ENCODE measurements around the gene TRPM6. TPM values are rescaled to one million over a fixed set of nuclear protein-coding genes. Genes with fewer than 3 reads are reported as not detected.
A peak's percentile ranks its signal among the peaks of the same experiment; 100 is the strongest.

Gene TRPM6
- total RNA-seq, 4 donors from 2014 or later, result 0.15 to 1.2 (median 0.66) TPM

DNA sequence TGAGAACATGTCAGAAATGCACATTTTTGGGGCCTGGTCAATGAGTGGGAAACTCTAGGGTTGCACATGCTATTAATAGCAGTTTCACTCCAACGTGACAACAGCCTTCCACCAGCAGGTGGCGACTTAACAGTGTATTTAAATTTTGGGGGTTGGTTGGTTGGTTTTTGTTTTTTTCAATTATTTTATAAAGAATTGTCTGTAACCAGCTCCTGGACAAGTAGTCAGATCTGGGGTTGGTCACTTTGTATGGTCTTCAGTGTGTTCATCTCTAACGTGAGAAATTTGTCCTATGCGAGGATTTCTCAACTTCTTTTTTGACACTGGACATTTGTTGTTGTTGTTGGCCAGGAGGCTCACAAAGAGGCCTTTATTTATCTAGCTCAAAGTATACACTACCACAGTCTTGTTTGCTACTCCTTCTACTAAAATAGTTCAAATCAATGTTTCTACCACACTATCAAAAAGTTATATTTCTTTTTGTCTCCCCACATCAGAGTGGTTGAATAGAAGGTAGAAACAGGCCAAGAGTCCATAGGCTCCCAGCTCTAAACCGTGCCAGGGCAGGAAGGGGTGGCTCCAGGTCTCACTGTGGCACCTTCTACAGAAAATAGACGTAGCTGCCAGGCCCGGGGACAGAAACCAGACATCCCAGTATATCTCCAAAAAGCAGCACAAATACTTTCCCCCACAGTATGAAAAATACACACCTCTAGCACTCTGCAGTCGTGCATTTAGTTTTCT lies 110.4 kb downstream of the TRPM6 start:
- 36 to 41% methylated on average over 8 of the region's 8 CpGs for WGBS, 2 donors
- peak in 1 of 2 donors; percentile 54 for DNase-seq (ENCODE audit: low spot score in 2 of 2)

DNA sequence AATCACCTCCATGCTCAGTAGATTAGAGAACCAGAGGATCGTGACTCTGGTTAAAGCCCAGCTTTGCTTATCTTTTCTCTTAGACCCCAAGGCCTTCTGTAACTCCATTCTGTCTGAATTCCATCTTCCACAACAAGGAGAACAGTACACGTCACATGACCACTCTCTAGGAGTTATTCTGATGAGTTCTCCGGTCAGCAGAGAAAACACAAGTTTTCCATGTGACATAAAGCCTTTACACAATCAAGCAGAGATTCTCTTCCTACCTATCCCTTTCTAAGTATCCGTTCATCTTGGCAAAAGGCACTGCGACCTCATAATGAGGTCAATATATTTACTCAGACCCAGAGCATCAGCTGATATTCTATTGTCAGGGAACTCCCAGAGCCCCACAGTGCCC lies 112.3 kb downstream of the TRPM6 start:
- no peak for DNase-seq (ENCODE audit: low spot score in 2 of 2)
- intact Hi-C loops (cut with DNase I; ENCODE audit: low total_unique reads), result loop anchor here (5.0 kb wide), 1 partner anchor 302 kb away; no protein-coding TSS in a partner anchor
- 83 to 85% methylated on average over 5 of the region's 5 CpGs for WGBS, 2 donors
- no peak overlapping the region for H3K4me3 ChIP-seq (ENCODE audit: low read depth, poor library complexity, severe bottlenecking)
- TF ChIP-seq CTCF (IDR thresholded peaks at IDR 0.05) (no peak), POLR2A (IDR thresholded peaks at IDR 0.05) (no peak)

More for the DNA sequence above, 110.4 kb downstream of the TRPM6 start:
- intact Hi-C loops (cut with DNase I; ENCODE audit: low total_unique reads), result loop anchor here (1.0 to 5.0 kb wide), 2 partner anchors 224 to 300 kb away; no protein-coding TSS in a partner anchor
- H3K4me3 ChIP-seq (ENCODE audit: low read depth, poor library complexity, severe bottlenecking), result no peak overlapping the region
- TF ChIP-seq CTCF (IDR thresholded peaks at IDR 0.05) (peak in 1 of 3 donors; percentile 22), POLR2A (IDR thresholded peaks at IDR 0.05) (no peak)

GRCh38 chr9:74773886-74774479 lies 113.7 kb downstream of the TRPM6 start:
- peak; percentile 80 to 95 for DNase-seq (ENCODE audit: low spot score in 2 of 2)
- TF ChIP-seq POLR2A (IDR thresholded peaks at IDR 0.05) (no peak), CTCF (IDR thresholded peaks at IDR 0.05) (peak in 1 of 3 donors; percentile 27)
- intact Hi-C loops (cut with DNase I; ENCODE audit: low total_unique reads), result no loop called here
- no peak overlapping the region for H3K4me3 ChIP-seq (ENCODE audit: low read depth, poor library complexity, severe bottlenecking)
- WGBS, 2 donors, result 21 to 22% methylated on average over 8 of the region's 8 CpGs

GRCh38 chr9:74772121-74772520 lies 115.6 kb downstream of the TRPM6 start:
- TF ChIP-seq CTCF (IDR thresholded peaks at IDR 0.05), result no peak
- no peak for TF ChIP-seq POLR2A (IDR thresholded peaks at IDR 0.05)
- WGBS, 2 donors, result 85 to 93% methylated on average over 4 of the region's 4 CpGs
- no peak overlapping the region for H3K4me3 ChIP-seq (ENCODE audit: low read depth, poor library complexity, severe bottlenecking)
- DNase-seq (ENCODE audit: low spot score in 2 of 2), result no peak
- intact Hi-C loops (cut with DNase I; ENCODE audit: low total_unique reads), result no loop called here

DNA sequence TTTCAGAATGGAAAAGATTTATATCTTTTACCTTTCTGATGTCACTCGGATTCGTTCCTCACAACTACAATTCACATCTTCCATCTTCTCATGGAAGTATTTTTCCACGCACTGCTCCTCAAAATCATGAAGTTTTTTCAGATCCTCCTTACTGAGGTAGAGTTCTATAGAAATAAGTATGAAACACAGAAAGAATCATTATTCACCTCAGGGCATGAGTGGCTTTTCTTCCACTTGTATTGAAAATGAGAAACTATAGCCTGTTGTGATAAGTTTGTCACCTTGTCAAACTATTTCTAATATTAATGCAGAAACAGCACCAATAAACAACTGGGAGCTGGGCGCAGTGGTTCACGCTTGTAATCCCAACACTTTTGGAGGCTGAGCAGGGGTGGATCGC lies 116.0 kb downstream of the TRPM6 start:
- TF ChIP-seq CTCF (IDR thresholded peaks at IDR 0.05), result no peak
- no peak for TF ChIP-seq POLR2A (IDR thresholded peaks at IDR 0.05)
- DNase-seq (ENCODE audit: low spot score in 2 of 2), result no peak
- intact Hi-C loops (cut with DNase I; ENCODE audit: low total_unique reads), result no loop called here
- H3K4me3 ChIP-seq (ENCODE audit: low read depth, poor library complexity, severe bottlenecking), result no peak overlapping the region
- 84 to 93% methylated on average over 6 of the region's 6 CpGs for WGBS, 2 donors
